ENCODE results near the gene SMIM41.
"Not testable (repeated sequence)": the region's sequence is repeated elsewhere in the genome, so short reads cannot be mapped to it uniquely, and the experiment has no call there.

Gene SMIM41

GRCh38 chr12:52091061-52091460 is 11.6 kb downstream of the SMIM41 start:
- H3K9me3 ChIP-seq (ENCODE audit: control insufficient read depth, low read length): no peaks in the 10 kb centered on the region
- H3K27ac ChIP-seq (ENCODE audit: low read depth, low read length, severe bottlenecking): no peak overlapping the region
- H3K36me3 ChIP-seq (ENCODE audit: control insufficient read depth, insufficient read depth, low read length): no peaks in the 10 kb centered on the region
- no peaks in the 10 kb centered on the region for H3K4me1 ChIP-seq (ENCODE audit: control insufficient read depth, insufficient read depth, low read length, poor library complexity, severe bottlenecking)
- 30 to 57% methylated on average over 1 to 3 of the region's 3 CpGs for WGBS, 2 experiments (ENCODE audit: insufficient coverage in 2 of 2)
- H3K4me3 ChIP-seq (ENCODE audit: extremely low read depth, insufficient read depth, low read length, poor library complexity, severe bottlenecking): no peak overlapping the region

- 97 to 99% methylated on average over 7 of the region's 8 CpGs for WGBS, 2 experiments (ENCODE audit: insufficient coverage in 2 of 2)
- Histone ChIP-seq H3K27ac (ENCODE audit: low read depth, low read length, severe bottlenecking) (no peak overlapping the region), H3K4me3 (ENCODE audit: extremely low read depth, insufficient read depth, low read length, poor library complexity, severe bottlenecking) (no peak overlapping the region), H3K9me3 (ENCODE audit: control insufficient read depth, low read length) (no peaks in the 10 kb centered on the region), H3K4me1 (ENCODE audit: control insufficient read depth, insufficient read depth, low read length, poor library complexity, severe bottlenecking) (no peaks in the 10 kb centered on the region), H3K36me3 (ENCODE audit: control insufficient read depth, insufficient read depth, low read length) (no peaks in the 10 kb centered on the region)
Measured at GRCh38 chr12:52091869-52092268, 12.4 kb downstream of the SMIM41 start.

- H3K27ac ChIP-seq (ENCODE audit: low read depth, low read length, severe bottlenecking): no peak overlapping the region
- H3K4me1 ChIP-seq (ENCODE audit: control insufficient read depth, insufficient read depth, low read length, poor library complexity, severe bottlenecking): no peaks in the 10 kb centered on the region
- H3K4me3 ChIP-seq (ENCODE audit: extremely low read depth, insufficient read depth, low read length, poor library complexity, severe bottlenecking): no peak overlapping the region
- WGBS, 2 experiments (ENCODE audit: insufficient coverage in 2 of 2): 95 to 96% methylated on average over 6 of the region's 7 CpGs
- H3K9me3 ChIP-seq (ENCODE audit: control insufficient read depth, low read length): no peaks in the 10 kb centered on the region
- H3K36me3 ChIP-seq (ENCODE audit: control insufficient read depth, insufficient read depth, low read length): no peaks in the 10 kb centered on the region
Measured at GRCh38 chr12:52093346-52093745, 13.8 kb downstream of the SMIM41 start.

- H3K4me1 ChIP-seq (ENCODE audit: control insufficient read depth, insufficient read depth, low read length, poor library complexity, severe bottlenecking): no peaks in the 10 kb centered on the region
- WGBS, 2 experiments (ENCODE audit: insufficient coverage in 2 of 2): 91 to 100% methylated on average over 1 to 6 of the region's 15 CpGs
- H3K27ac ChIP-seq (ENCODE audit: low read depth, low read length, severe bottlenecking): no peak overlapping the region
- no peaks in the 10 kb centered on the region for H3K9me3 ChIP-seq (ENCODE audit: control insufficient read depth, low read length)
- no peak overlapping the region for H3K4me3 ChIP-seq (ENCODE audit: extremely low read depth, insufficient read depth, low read length, poor library complexity, severe bottlenecking)
- no peaks in the 10 kb centered on the region for H3K36me3 ChIP-seq (ENCODE audit: control insufficient read depth, insufficient read depth, low read length)
Measured at GRCh38 chr12:52096332-52097044, 17.0 kb downstream of the SMIM41 start.

GRCh38 chr12:52097045-52097666 is 17.7 kb downstream of the SMIM41 start:
- Histone ChIP-seq H3K36me3 (ENCODE audit: control insufficient read depth, insufficient read depth, low read length) (no peaks in the 10 kb centered on the region), H3K27ac (ENCODE audit: low read depth, low read length, severe bottlenecking) (no peak overlapping the region), H3K9me3 (ENCODE audit: control insufficient read depth, low read length) (no peaks in the 10 kb centered on the region), H3K4me1 (ENCODE audit: control insufficient read depth, insufficient read depth, low read length, poor library complexity, severe bottlenecking) (no peaks in the 10 kb centered on the region), H3K4me3 (ENCODE audit: extremely low read depth, insufficient read depth, low read length, poor library complexity, severe bottlenecking) (no peak overlapping the region)
- WGBS, 2 experiments (ENCODE audit: insufficient coverage in 2 of 2): 76 to 92% methylated on average over 6 to 11 of the region's 21 CpGs

- not testable (repeated sequence) for H3K4me1 ChIP-seq (ENCODE audit: control insufficient read depth, insufficient read depth, low read length, poor library complexity, severe bottlenecking); H3K36me3 ChIP-seq (ENCODE audit: control insufficient read depth, insufficient read depth, low read length); H3K27ac ChIP-seq (ENCODE audit: low read depth, low read length, severe bottlenecking); H3K9me3 ChIP-seq (ENCODE audit: control insufficient read depth, low read length); H3K4me3 ChIP-seq (ENCODE audit: extremely low read depth, insufficient read depth, low read length, poor library complexity, severe bottlenecking)
- 49 to 79% methylated on average over 3 to 4 of the region's 10 CpGs for WGBS, 2 experiments (ENCODE audit: insufficient coverage in 2 of 2)
Measured at GRCh38 chr12:52104431-52105089, 25.1 kb downstream of the SMIM41 start.

- WGBS, 2 experiments (ENCODE audit: insufficient coverage in 2 of 2): 72% methylated on average over 10 to 13 of the region's 18 CpGs
- not testable (repeated sequence) for H3K4me3 ChIP-seq (ENCODE audit: extremely low read depth, insufficient read depth, low read length, poor library complexity, severe bottlenecking); H3K9me3 ChIP-seq (ENCODE audit: control insufficient read depth, low read length); H3K4me1 ChIP-seq (ENCODE audit: control insufficient read depth, insufficient read depth, low read length, poor library complexity, severe bottlenecking); H3K36me3 ChIP-seq (ENCODE audit: control insufficient read depth, insufficient read depth, low read length); H3K27ac ChIP-seq (ENCODE audit: low read depth, low read length, severe bottlenecking)
Measured at GRCh38 chr12:52116222-52117125, 37.0 kb downstream of the SMIM41 start.

GRCh38 chr12:52117806-52118475 is 38.4 kb downstream of the SMIM41 start:
- H3K9me3 ChIP-seq (ENCODE audit: control insufficient read depth, low read length); H3K27ac ChIP-seq (ENCODE audit: low read depth, low read length, severe bottlenecking); H3K4me3 ChIP-seq (ENCODE audit: extremely low read depth, insufficient read depth, low read length, poor library complexity, severe bottlenecking); H3K4me1 ChIP-seq (ENCODE audit: control insufficient read depth, insufficient read depth, low read length, poor library complexity, severe bottlenecking); H3K36me3 ChIP-seq (ENCODE audit: control insufficient read depth, insufficient read depth, low read length): not testable (repeated sequence)
- 89 to 90% methylated on average over 16 to 18 of the region's 20 CpGs for WGBS, 2 experiments (ENCODE audit: insufficient coverage in 2 of 2)

- 42 to 63% methylated on average over 11 to 15 of the region's 23 CpGs for WGBS, 2 experiments (ENCODE audit: insufficient coverage in 2 of 2)
- Histone ChIP-seq H3K4me1 (ENCODE audit: control insufficient read depth, insufficient read depth, low read length, poor library complexity, severe bottlenecking) (peaks cover 5% of the 10 kb centered on the region), H3K4me3 (ENCODE audit: extremely low read depth, insufficient read depth, low read length, poor library complexity, severe bottlenecking) (no peak overlapping the region), H3K9me3 (ENCODE audit: control insufficient read depth, low read length) (no peaks in the 10 kb centered on the region), H3K36me3 (ENCODE audit: control insufficient read depth, insufficient read depth, low read length) (no peaks in the 10 kb centered on the region), H3K27ac (ENCODE audit: low read depth, low read length, severe bottlenecking) (no peak overlapping the region)
Measured at GRCh38 chr12:52119398-52120254, 40.1 kb downstream of the SMIM41 start.
